GM12875 (cell line): Measurements from ENCODE around the gene ACTR10.

Experiments used
- H3K4me3 ChIP-seq: one replicate; pipeline ENCODE4 v1.5.1; 2011; ENCODE audit warnings: low read depth, low read length, control low read depth
- CTCF ChIP-seq: IDR thresholded peaks from 2 replicates; pipeline ENCODE4 v1.5.1; 2011; ENCODE audit warnings: low read depth, mild to moderate bottlenecking, control low read depth, inconsistent platforms, low read length, moderate library complexity, borderline replicate concordance; ENCODE audit not compliant: insufficient read depth

The ACTR10 gene

DNA sequence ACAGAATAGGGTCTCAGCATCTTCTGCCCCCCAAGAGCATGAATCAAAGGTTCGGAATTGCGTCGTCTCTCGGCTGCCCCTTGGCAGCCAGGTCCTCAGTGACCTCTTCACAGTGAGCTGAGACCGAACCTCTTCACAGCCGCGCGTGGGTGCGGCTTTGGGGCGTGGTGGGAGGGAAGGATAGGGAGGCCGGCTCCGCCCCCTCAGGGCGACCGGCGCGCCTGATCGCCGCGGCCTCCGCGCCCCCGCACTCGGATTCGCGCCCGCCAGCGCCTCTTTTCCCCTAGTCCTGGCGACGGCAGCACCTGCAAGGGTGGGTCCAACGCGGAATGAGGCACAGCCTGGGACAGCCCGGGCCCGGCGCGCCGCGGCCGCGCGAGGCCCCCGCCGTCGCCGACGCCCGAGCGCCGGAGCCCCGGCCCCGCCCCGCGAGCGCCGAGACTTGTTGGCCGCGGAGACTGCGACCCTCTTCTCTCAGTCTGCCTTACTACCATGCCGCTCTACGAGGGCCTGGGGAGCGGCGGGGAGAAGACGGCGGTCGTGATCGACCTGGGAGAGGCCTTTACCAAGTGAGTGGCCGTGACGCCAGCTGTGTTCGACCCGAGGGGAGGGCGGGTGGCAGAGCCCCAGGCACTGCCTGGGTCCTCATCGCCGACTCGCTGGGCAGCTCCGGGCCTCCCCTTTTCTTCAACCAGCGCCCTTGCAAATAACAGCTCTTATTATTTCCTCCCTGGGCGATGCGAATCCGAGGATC, at the start of gene ACTR10:
Gene ACTR10 (plus strand): TSS at position 424 of the 754 bp plus-strand sequence. CDS start 69 bp downstream, at position 493.
- TF ChIP-seq CTCF: no peak
- peak within 1 kb of the TSS; percentile 49 for H3K4me3 ChIP-seq

DNA sequence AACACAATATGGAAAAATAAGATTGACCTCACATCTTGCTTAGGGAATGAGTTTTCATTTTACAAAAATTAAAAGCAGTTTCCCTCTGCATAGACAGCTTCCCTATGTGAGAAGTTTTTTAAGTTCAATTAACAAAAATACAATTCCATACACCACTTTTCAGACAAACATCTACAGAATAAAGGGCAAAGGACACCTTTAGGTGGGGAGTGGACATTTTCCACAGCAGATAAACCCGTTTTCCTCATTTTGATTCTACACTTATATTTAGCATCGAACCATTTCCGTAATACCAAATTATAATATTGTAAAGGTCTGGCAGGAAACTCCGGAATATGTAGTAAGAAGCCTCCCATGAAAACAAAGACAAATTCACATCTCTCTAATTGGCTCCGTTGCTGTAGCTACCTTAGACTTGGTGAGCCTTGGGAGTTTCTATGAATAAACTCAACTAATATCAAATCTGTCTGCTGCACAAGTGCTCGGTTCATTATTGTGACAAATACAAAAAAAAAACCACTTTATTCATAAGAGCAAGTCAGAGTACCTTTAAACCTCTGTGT, 49.6 kb upstream of the ACTR10 start:
- no peak for TF ChIP-seq CTCF
- H3K4me3 ChIP-seq: no peak overlapping the region

GRCh38 chr14:58151133-58152013, 48.6 kb upstream of the ACTR10 start:
- H3K4me3 ChIP-seq: peak overlapping the region; percentile 47
- no peak for TF ChIP-seq CTCF

- H3K4me3 ChIP-seq: peak within 1 kb of the TSS; percentile 47
- no peak for TF ChIP-seq CTCF
Measured at GRCh38 chr14:58152014-58152857, 47.7 kb upstream of the ACTR10 start, which contains the start of gene ARMH4. Gene ARMH4 (minus strand): TSS chr14:58152213. CDS start chr14:58139358, 12,855 bp downstream.

DNA sequence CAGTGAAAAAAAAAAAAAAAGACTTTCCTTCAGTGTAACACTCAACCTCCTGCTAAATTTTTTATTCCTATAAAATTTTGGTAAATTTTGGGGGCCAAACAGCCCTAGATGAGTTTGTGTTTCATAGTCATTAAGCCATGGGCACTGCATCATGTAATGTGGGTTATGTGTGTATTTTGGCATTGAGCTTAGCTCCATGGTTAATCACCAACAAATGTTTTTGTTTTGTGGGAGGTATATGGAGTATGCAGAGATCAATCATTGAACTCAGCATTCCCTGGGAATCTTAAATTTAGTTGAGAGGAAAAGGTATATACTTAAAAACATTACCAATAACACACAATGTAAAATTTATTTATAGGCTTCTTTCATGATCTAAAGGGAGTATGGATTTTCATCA, 39.4 kb upstream of the ACTR10 start:
- no peak overlapping the region for H3K4me3 ChIP-seq
- no peak for TF ChIP-seq CTCF
